Hepatocyte (in vitro differentiated cells): Measurements from ENCODE around the gene ARIH2. TPM values are rescaled to one million over a fixed set of nuclear protein-coding genes. Genes with fewer than 3 reads are reported as not detected.

Experiments
- DNase-seq: peaks from one replicate; pipeline ENCODE4 v3.0.0-alpha.2; 2016; ENCODE audit warnings: low spot score
- H2AFZ ChIP-seq: fragments of 200-600 bp; sonication (generic); 2 replicates; pipeline ENCODE4 v1.6.0; 2016; ENCODE audit warnings: antibody characterized with exemption, mild to moderate bottlenecking
- H3K27ac ChIP-seq: fragments of 200-600 bp; sonication (generic); 2 replicates; pipeline ENCODE4 v1.5.1; 2016; ENCODE audit warnings: mild to moderate bottlenecking
- H3K27me3 ChIP-seq: fragments of 200-600 bp; sonication (generic); 2 replicates; pipeline ENCODE4 v1.6.1; 2016
- H3K36me3 ChIP-seq: fragments of 200-600 bp; sonication (generic); replicated peaks from 2 replicates; pipeline ENCODE4 v1.5.1; 2016; ENCODE audit warnings: low read depth; ENCODE audit not compliant: insufficient read depth
- H3K4me1 ChIP-seq: fragments of 200-600 bp; sonication (generic); 2 replicates; pipeline ENCODE4 v1.5.1; 2016; ENCODE audit warnings: mild to moderate bottlenecking, moderate library complexity; ENCODE audit not compliant: insufficient read depth
- H3K4me2 ChIP-seq: fragments of 200-600 bp; sonication (generic); 2 replicates; pipeline ENCODE4 v1.6.0; 2016
- H3K4me3 ChIP-seq: fragments of 200-600 bp; sonication (generic); 2 replicates; pipeline ENCODE4 v1.5.1; 2016; ENCODE audit warnings: mild to moderate bottlenecking
- H3K79me2 ChIP-seq: fragments of 200-600 bp; sonication (generic); 2 replicates; pipeline ENCODE4 v1.6.0; 2017; ENCODE audit warnings: mild to moderate bottlenecking
- H3K9me2 ChIP-seq: fragments of 200-600 bp; sonication (generic); replicated peaks from 2 replicates; pipeline ENCODE4 v1.6.0; 2017; ENCODE audit warnings: mild to moderate bottlenecking; ENCODE audit not compliant: insufficient read depth
- H3K9me3 ChIP-seq: fragments of 200-600 bp; sonication (generic); 2 replicates; pipeline ENCODE4 v1.5.1; 2016; ENCODE audit warnings: low read depth, mild to moderate bottlenecking
- H4K20me1 ChIP-seq: fragments of 200-600 bp; sonication (generic); 2 replicates; pipeline ENCODE4 v1.6.0; 2016; ENCODE audit warnings: mild to moderate bottlenecking; ENCODE audit not compliant: insufficient read depth, poor library complexity, severe bottlenecking
- EZH2 ChIP-seq: fragments of 200-600 bp; sonication (generic); IDR thresholded peaks from 2 replicates; pipeline ENCODE4 v1.6.1; 2016; ENCODE audit warnings: antibody characterized with exemption, mild to moderate bottlenecking, borderline replicate concordance
- EZH2phosphoT487 ChIP-seq: fragments of 200-600 bp; sonication (generic); IDR thresholded peaks from one replicate; pipeline ENCODE4 v1.6.1; 2018; ENCODE audit warnings: antibody characterized with exemption, mild to moderate bottlenecking, low read depth, moderate library complexity; ENCODE audit not compliant: unreplicated experiment, severe bottlenecking
- WGBS: methylation state at CpG from one replicate; pipeline ENCODE4 v1.1.6; 2016; ENCODE audit warnings: low lambda C conversion rate; ENCODE audit errors: missing lambda C conversion rate; 5-methylcytosine and 5-hydroxymethylcytosine counted together
- polyA plus RNA-seq: library from polyadenylated mRNA; unstranded; fragments of >200 nt; fragmentation: Nextera tagmentation; extraction: Ambion mirVana; gene quantifications from 2 replicates; pipeline ENCODE4 v1.2.1, GENCODE V29; 2016
- total RNA-seq: library from RNA; depleted of rRNA; stranded (reverse); fragments of >200 nt; gene quantifications from 2 replicates; pipeline ENCODE4 v1.2.3, GENCODE V29; 2014
- TF ChIP-seq, protein P1 (sequence below): fragments of 200-600 bp; sonication (generic); IDR thresholded peaks from 2 replicates; pipeline ENCODE4 v1.5.1; 2016; ENCODE audit warnings: antibody characterized with exemption, mild to moderate bottlenecking; ENCODE audit not compliant: poor library complexity

Gene ARIH2
- total and polyA plus RNA-seq, 2 experiments from 2014 or later: 41.7 to 60.9 TPM

DNA sequence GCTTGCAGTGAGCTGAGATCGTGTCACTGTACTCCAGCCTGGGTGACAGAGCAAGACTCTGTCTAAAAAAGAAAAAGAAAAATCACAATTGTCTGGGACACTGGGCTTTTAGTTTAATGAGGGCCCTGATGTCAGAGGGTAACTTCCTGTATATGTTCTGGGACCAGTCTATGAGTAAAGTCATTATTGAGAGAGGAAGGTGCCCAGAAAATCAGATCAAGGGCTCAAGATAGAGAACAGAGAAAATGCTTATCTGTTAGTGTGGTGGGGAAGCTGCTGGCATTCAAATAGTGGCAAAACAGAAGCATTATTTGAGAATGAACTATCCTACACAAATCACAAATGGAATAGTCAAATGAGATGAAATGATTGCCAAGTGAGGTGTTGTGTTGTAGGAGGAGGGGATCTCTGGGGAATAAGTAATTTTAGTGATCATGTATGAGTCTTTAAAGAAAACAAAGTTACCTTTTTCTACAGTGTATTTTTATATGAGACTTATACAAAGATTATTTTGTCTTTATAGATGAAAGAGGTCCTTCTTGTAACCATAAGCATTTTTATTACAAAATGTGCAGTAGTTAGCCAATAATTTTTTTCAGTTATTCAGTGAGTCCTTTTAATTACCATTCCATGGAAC is 13.4 kb downstream of the ARIH2 start:
- Histone ChIP-seq H2AFZ (no peak overlapping the region), H3K9me2 (no peaks in the 10 kb centered on the region), H3K4me3 (no peak overlapping the region), H3K36me3 (no peaks in the 10 kb centered on the region), H3K27ac (no peak overlapping the region), H3K27me3 (no peaks in the 10 kb centered on the region), H3K79me2 (peaks cover 99% of the 10 kb centered on the region), H3K9me3 (no peaks in the 10 kb centered on the region), H3K4me1 (peaks cover 4% of the 10 kb centered on the region), H3K4me2 (no peak overlapping the region), H4K20me1 (peaks cover 41% of the 10 kb centered on the region)
- 83% methylated on average over 1 of the region's 1 CpG for WGBS
- TF ChIP-seq EZH2phosphoT487 (no peak), EZH2 (no peak)
- TF ChIP-seq, protein P1, sequence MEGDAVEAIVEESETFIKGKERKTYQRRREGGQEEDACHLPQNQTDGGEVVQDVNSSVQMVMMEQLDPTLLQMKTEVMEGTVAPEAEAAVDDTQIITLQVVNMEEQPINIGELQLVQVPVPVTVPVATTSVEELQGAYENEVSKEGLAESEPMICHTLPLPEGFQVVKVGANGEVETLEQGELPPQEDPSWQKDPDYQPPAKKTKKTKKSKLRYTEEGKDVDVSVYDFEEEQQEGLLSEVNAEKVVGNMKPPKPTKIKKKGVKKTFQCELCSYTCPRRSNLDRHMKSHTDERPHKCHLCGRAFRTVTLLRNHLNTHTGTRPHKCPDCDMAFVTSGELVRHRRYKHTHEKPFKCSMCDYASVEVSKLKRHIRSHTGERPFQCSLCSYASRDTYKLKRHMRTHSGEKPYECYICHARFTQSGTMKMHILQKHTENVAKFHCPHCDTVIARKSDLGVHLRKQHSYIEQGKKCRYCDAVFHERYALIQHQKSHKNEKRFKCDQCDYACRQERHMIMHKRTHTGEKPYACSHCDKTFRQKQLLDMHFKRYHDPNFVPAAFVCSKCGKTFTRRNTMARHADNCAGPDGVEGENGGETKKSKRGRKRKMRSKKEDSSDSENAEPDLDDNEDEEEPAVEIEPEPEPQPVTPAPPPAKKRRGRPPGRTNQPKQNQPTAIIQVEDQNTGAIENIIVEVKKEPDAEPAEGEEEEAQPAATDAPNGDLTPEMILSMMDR: no peak
- DNase-seq: no peak

DNA sequence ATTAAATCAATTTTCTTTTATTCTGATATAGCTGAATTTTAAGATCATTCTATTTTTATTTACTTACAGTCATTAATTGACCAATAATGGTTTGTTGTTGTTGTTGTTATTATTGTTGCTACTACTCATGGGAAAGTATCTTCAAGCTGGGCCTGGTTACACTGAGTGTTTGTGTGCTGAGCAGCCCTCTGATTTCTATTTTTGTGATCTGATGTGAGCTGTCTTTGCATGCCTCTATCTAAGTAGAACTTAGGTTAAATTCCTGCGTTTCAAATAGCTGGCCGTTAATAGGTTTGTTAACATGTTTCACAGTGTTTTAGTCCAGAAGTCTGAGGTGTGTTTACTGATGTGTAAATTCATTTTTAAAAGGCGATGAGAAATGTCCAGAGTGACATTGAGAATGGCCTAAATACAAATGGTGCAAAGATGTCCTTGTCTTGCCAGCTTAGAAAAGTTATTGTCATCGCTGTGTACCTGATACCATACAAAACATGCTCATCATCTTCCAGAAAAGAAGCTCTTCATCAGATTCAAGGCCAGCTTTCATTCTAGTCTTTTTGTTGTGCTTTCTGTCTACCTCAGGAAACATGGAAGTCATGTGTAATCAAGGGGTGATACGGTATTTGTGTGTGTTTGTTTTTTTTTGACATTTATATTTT is 15.8 kb downstream of the ARIH2 start:
- no peaks in the 10 kb centered on the region for H3K36me3 ChIP-seq

DNA sequence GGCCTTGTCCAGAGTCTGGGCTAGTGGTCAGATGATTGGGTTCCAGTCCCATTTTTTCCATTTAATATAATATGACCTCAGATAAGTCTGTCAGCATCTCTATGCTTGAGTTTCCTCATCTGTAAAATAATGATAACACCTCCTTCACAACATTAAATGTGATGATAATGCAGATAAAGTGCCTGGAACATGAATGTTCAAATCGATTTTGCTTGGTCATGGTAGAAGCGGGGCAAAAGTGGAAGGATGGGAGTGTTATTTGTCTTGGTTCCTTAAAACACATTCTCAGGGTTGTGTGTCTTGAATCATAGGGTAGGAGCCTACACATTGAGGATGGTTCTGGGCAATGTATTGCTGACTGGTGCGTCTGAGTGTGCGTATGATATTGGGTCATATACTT is 16.9 kb downstream of the ARIH2 start:
- no peak overlapping the region for H3K4me2 ChIP-seq
- 93% methylated on average over 4 of the region's 4 CpGs for WGBS
- H3K27me3 ChIP-seq: no peaks in the 10 kb centered on the region
- no peak overlapping the region for H2AFZ ChIP-seq
- peaks cover 20% of the 10 kb centered on the region for H4K20me1 ChIP-seq
- no peaks in the 10 kb centered on the region for H3K9me3 ChIP-seq
- H3K4me1 ChIP-seq: no peaks in the 10 kb centered on the region
- peaks cover 85% of the 10 kb centered on the region for H3K79me2 ChIP-seq
- no peak for DNase-seq
- H3K36me3 ChIP-seq: no peaks in the 10 kb centered on the region
- TF ChIP-seq EZH2phosphoT487: no peak
- TF ChIP-seq EZH2: no peak
- TF ChIP-seq, protein P1: no peak
- no peak overlapping the region for H3K27ac ChIP-seq
- no peak overlapping the region for H3K4me3 ChIP-seq
- no peaks in the 10 kb centered on the region for H3K9me2 ChIP-seq

More for the DNA sequence above, 15.8 kb downstream of the ARIH2 start:
- Histone ChIP-seq H3K9me2 (no peaks in the 10 kb centered on the region), H3K27ac (no peak overlapping the region), H3K4me2 (no peak overlapping the region), H3K27me3 (no peaks in the 10 kb centered on the region), H2AFZ (no peak overlapping the region), H3K4me3 (no peak overlapping the region), H3K4me1 (no peaks in the 10 kb centered on the region), H3K9me3 (no peaks in the 10 kb centered on the region), H3K79me2 (peaks cover 96% of the 10 kb centered on the region), H4K20me1 (peaks cover 23% of the 10 kb centered on the region)
- WGBS: 93% methylated on average over 5 of the region's 5 CpGs
- DNase-seq: no peak
- TF ChIP-seq EZH2phosphoT487 (no peak), EZH2 (no peak)
- TF ChIP-seq, protein P1: no peak
